Liver (tissue), 9 donors: Measurements from ENCODE around the gene MARCHF9. TPM values are rescaled to one million over a fixed set of nuclear protein-coding genes. Genes with fewer than 3 reads are reported as not detected.

ENCODE experiments used
- DNase-seq: peaks from one replicate; pipeline ENCODE4 v3.0.0-alpha.2; 2017; ENCODE audit warnings: low spot score
- H3K27ac ChIP-seq, 2 donors: one replicate each; pipeline ENCODE4 v1.7.0; 2013; ENCODE audit warnings: inconsistent platforms in 2 of 2, low read length in 2 of 2, control low read depth in 1 of 2, low read depth in 1 of 2, mild to moderate bottlenecking in 1 of 2
- H3K27me3 ChIP-seq, 4 donors: one replicate each; pipeline versions ENCODE4 v1.6.1 to v1.7.0; 2013; ENCODE audit warnings: low read length in 3 of 4, inconsistent platforms in 1 of 4, mild to moderate bottlenecking in 1 of 4, moderate library complexity in 1 of 4; ENCODE audit not compliant: control insufficient read depth in 4 of 4, insufficient read depth in 4 of 4
- H3K36me3 ChIP-seq, 4 donors: one replicate each; pipeline versions ENCODE4 v1.6.1 to v1.7.0; 2013; ENCODE audit warnings: low read length in 3 of 4, mild to moderate bottlenecking in 3 of 4, low read depth in 1 of 4, moderate library complexity in 1 of 4; ENCODE audit not compliant: control insufficient read depth in 4 of 4, insufficient read depth in 3 of 4
- H3K4me1 ChIP-seq, 4 donors: one replicate each; pipeline versions ENCODE4 v1.6.1 to v1.7.0; 2013; ENCODE audit warnings: low read length in 3 of 4, mild to moderate bottlenecking in 3 of 4, moderate library complexity in 1 of 4; ENCODE audit not compliant: control insufficient read depth in 4 of 4, insufficient read depth in 4 of 4
- H3K4me3 ChIP-seq, 3 donors: one replicate each; pipeline versions ENCODE4 v1.6.1 to v1.7.0; 2013; ENCODE audit warnings: low read length in 3 of 3, control low read depth in 1 of 3, low read depth in 1 of 3, mild to moderate bottlenecking in 1 of 3
- H3K9ac ChIP-seq, 2 donors: one replicate each; pipeline ENCODE4 v1.7.0; 2013; ENCODE audit warnings: low read length in 2 of 2, mild to moderate bottlenecking in 2 of 2, moderate library complexity in 2 of 2, control low read depth in 1 of 2, low read depth in 1 of 2
- H3K9me3 ChIP-seq, 4 donors: one replicate each; pipeline versions ENCODE4 v1.6.1 to v1.7.0; 2013; ENCODE audit warnings: low read length in 3 of 4; ENCODE audit not compliant: control insufficient read depth in 4 of 4
- FOXA1 ChIP-seq: IDR thresholded peaks from 2 replicates; pipeline ENCODE4 v1.6.1; 2016; ENCODE audit warnings: antibody characterized with exemption
- FOXA2 ChIP-seq: IDR thresholded peaks from 2 replicates; pipeline ENCODE4 v1.6.1; 2016; ENCODE audit warnings: antibody characterized with exemption
- GABPA ChIP-seq, 2 donors: IDR thresholded peaks in 1 of 2; conservative IDR thresholded peaks in 1 of 2; 2 replicates each; pipeline ENCODE4 v1.6.1; 2016; ENCODE audit warnings: antibody characterized with exemption in 2 of 2, mild to moderate bottlenecking in 1 of 2, moderate library complexity in 1 of 2
- HNF4G ChIP-seq: IDR thresholded peaks from 2 replicates; pipeline ENCODE4 v1.6.1; 2016; ENCODE audit warnings: antibody characterized with exemption
- NR2F2 ChIP-seq: IDR thresholded peaks from 2 replicates; pipeline ENCODE4 v1.6.1; 2016; ENCODE audit warnings: antibody characterized with exemption
- RAD21 ChIP-seq, 2 donors: IDR thresholded peaks; 2 replicates each; pipeline ENCODE4 v1.6.1; 2016; ENCODE audit warnings: antibody characterized with exemption in 2 of 2, mild to moderate bottlenecking in 2 of 2
- RXRA ChIP-seq, 2 donors: IDR thresholded peaks; 2 replicates each; pipeline ENCODE4 v1.6.1; 2017 to 2018; ENCODE audit warnings: antibody characterized with exemption in 2 of 2, mild to moderate bottlenecking in 1 of 2
- SP1 ChIP-seq: IDR thresholded peaks from 2 replicates; pipeline ENCODE4 v1.6.1; 2018; ENCODE audit warnings: antibody characterized with exemption, mild to moderate bottlenecking
- TAF1 ChIP-seq: conservative IDR thresholded peaks from 2 replicates; pipeline ENCODE4 v1.6.1; 2016; ENCODE audit warnings: antibody characterized with exemption, mild to moderate bottlenecking
- YY1 ChIP-seq: IDR thresholded peaks from 2 replicates; pipeline ENCODE4 v1.6.1; 2016; ENCODE audit warnings: antibody characterized with exemption, mild to moderate bottlenecking
- WGBS: extraction: QIAGEN DNeasy Blood & Tissue Kit; methylation state at CpG from one replicate; pipeline ENCODE4 v1.1.7; 2013; 5-methylcytosine and 5-hydroxymethylcytosine counted together
- polyA plus RNA-seq, 2 donors: library from polyadenylated mRNA; stranded (reverse) in 1 of 2; unstranded in 1 of 2; fragments of 200-250 nt in 1 of 2; fragments of >200 nt in 1 of 2; fragmentation: Nextera tagmentation in 1 of 2; extraction: Ambion mirVana in 1 of 2; gene quantifications; one replicate each; pipeline versions ENCODE4 v1.2.1 to v1.2.3, GENCODE V29; 2013 to 2015
- total RNA-seq, 2 donors: library from RNA; depleted of rRNA; stranded (reverse); fragments of >200 nt; gene quantifications; one replicate each; pipeline ENCODE4 v1.2.3, GENCODE V29; 2014
- TF ChIP-seq, protein P1 (sequence below): IDR thresholded peaks from 2 replicates; pipeline ENCODE4 v1.6.1; 2016; ENCODE audit warnings: antibody characterized with exemption
- TF ChIP-seq, protein P2 (sequence below): IDR thresholded peaks from 2 replicates; pipeline ENCODE4 v1.6.1; 2016; ENCODE audit warnings: antibody characterized with exemption
- donor health status: healthy.
- donor health status: healthy.
- donor health status: healthy.
- donor health status: healthy.
- donor health status: healthy.

Gene MARCHF9
- total and polyA plus RNA-seq, 4 donors: 1.1 to 3.0 (median 2.2) TPM

DNA sequence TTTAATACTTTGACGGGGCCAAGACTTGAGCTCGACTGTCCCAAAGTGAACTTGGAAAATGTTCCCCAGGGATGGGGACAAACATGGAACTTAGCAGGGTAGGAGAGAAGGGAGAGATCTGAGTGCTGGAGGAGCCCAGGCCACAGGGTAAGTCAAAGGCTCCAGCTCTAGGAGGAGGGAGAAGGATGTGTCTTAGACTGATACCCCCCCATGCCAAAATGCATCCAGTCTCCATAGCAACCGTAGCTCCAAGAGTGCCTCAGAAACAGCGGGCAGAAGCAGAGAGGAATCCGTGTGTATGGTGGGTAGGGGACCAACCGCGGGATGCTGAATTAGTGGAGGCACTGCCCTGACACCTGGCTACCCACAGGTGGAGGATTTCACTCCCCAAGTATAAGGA, 15.5 kb upstream of the MARCHF9 start:
- no peak for DNase-seq
- Histone ChIP-seq H3K9me3 (no peaks in the 10 kb centered on the region), H3K4me3 (no peak overlapping the region), H3K9ac (no peak overlapping the region), H3K36me3 (no peaks in the 10 kb centered on the region), H3K4me1 (peaks cover 3 to 26% (median 15%) of the 10 kb centered on the region in 4 donors), H3K27ac (no peak overlapping the region), H3K27me3 (peaks cover 0 to 10% (median 4%) of the 10 kb centered on the region in 4 donors)
- no peak for TF ChIP-seq FOXA2
- 33% methylated on average over 7 of the region's 7 CpGs for WGBS

DNA sequence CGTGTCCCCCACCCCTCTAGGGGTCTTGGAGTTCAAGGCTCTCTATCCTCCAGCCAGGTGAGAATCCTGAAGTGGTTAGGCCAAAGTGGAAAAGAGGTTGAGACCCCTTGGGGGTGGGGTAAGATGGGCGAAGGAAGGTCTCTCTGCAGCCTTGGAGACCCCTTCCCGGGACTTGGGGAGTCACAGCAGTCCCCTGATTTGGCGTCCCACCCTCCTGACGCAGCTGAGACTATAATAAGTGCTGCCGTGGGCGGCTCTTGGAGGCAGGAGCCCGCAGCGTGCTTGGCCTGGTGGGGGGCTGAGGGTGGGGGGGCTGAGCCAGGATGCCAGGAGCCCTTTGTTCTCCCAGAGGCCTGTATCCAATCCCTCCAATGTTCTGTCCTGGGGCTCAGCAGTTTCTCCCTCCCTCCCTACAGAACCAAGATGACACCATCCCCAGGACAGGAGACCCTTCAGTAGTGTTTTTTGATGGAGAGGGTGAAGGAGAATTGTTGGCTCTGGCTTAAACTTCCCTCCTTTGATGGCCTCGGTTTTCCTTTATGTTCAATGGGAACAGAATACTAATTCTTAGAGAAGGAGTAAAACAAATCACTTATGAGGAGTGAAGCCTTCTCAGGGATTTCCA, 14.9 kb upstream of the MARCHF9 start:
- peaks cover 0 to 10% (median 4%) of the 10 kb centered on the region in 4 donors for H3K27me3 ChIP-seq
- no peak for TF ChIP-seq NR2F2
- no peaks in the 10 kb centered on the region for H3K9me3 ChIP-seq
- no peak overlapping the region for H3K9ac ChIP-seq
- DNase-seq: no peak
- H3K4me1 ChIP-seq: peaks cover 2 to 26% (median 15%) of the 10 kb centered on the region in 4 donors
- no peak overlapping the region for H3K4me3 ChIP-seq
- 52% methylated on average over 10 of the region's 10 CpGs for WGBS
- no peaks in the 10 kb centered on the region for H3K36me3 ChIP-seq
- no peak overlapping the region for H3K27ac ChIP-seq

DNA sequence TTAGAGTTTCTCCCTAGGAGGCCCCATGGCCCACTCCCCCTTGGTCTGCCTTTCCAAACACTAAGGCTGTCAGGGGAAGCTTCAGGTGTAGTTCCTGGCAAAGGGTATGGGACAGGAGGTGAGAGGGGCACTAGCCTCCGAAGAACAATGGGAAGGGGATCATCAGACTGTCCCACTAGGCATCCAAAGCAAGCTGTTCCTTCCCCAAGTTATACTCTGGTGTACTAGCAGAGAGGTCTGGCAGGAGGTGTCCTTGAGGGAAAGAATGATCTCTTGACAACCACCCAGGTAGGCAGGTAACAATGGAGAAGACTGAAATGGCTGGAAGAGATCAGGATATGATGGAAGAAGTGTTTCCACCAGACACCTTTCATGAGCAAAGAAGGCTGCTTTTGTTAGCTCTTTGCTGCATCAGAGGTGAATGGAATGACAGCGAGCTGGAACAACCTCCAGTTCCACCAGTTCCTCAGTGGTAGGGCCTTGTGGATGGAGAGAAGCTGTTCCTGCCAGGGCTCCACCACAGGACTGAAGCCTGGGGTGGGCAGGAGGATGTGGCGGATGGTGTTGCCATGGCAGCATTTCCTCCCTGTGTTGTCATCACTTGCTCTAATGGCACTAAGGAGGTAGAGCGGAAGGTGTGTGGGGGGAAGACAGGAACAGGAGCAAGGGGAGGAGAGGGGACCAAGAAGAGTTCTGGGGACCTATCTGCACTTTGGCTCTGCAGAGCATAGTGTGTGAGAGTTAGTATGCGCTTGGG, 14.1 kb upstream of the MARCHF9 start:
- H3K9me3 ChIP-seq: no peaks in the 10 kb centered on the region
- peaks cover 3 to 32% (median 20%) of the 10 kb centered on the region in 4 donors for H3K4me1 ChIP-seq
- TF ChIP-seq HNF4G: no peak
- TF ChIP-seq YY1: no peak
- no peak for TF ChIP-seq NR2F2
- TF ChIP-seq RAD21 (IDR thresholded peaks at IDR 0.05): no peak
- TF ChIP-seq FOXA1: no peak
- no peak for TF ChIP-seq TAF1
- no peak for TF ChIP-seq SP1
- TF ChIP-seq, protein P1, sequence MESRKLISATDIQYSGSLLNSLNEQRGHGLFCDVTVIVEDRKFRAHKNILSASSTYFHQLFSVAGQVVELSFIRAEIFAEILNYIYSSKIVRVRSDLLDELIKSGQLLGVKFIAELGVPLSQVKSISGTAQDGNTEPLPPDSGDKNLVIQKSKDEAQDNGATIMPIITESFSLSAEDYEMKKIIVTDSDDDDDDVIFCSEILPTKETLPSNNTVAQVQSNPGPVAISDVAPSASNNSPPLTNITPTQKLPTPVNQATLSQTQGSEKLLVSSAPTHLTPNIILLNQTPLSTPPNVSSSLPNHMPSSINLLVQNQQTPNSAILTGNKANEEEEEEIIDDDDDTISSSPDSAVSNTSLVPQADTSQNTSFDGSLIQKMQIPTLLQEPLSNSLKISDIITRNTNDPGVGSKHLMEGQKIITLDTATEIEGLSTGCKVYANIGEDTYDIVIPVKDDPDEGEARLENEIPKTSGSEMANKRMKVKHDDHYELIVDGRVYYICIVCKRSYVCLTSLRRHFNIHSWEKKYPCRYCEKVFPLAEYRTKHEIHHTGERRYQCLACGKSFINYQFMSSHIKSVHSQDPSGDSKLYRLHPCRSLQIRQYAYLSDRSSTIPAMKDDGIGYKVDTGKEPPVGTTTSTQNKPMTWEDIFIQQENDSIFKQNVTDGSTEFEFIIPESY: no peak
- TF ChIP-seq, protein P2, sequence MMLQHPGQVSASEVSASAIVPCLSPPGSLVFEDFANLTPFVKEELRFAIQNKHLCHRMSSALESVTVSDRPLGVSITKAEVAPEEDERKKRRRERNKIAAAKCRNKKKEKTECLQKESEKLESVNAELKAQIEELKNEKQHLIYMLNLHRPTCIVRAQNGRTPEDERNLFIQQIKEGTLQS: no peak
- no peak for TF ChIP-seq FOXA2
- DNase-seq: no peak
- 72% methylated on average over 5 of the region's 5 CpGs for WGBS
- H3K27me3 ChIP-seq: peaks cover 0 to 10% (median 4%) of the 10 kb centered on the region in 4 donors
- H3K27ac ChIP-seq: no peak overlapping the region
- no peaks in the 10 kb centered on the region for H3K36me3 ChIP-seq
- no peak overlapping the region for H3K9ac ChIP-seq
- H3K4me3 ChIP-seq: no peak overlapping the region

DNA sequence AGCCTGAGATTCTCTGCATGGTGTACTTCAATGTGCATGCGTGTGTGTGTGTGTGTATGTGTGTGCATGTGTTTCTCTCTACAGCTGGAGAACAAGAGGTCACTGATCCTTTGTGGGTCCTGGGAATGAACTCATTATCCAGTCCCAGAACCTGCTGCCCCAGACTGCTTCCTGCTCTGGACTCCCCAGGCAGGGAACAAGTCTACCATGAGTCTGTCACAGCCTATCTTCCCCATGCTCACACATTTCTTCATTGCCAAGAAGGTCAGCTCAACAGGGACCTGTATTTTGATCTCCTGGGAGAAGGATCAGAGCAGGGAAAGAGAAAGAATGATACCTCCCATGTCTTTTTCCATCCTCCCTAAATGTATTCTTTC, 13.5 kb upstream of the MARCHF9 start:
- 71% methylated on average over 1 of the region's 1 CpG for WGBS
- Histone ChIP-seq H3K9me3 (no peaks in the 10 kb centered on the region), H3K27me3 (peaks cover 0 to 9% (median 4%) of the 10 kb centered on the region in 4 donors), H3K4me3 (no peak overlapping the region), H3K4me1 (peaks cover 3 to 30% (median 20%) of the 10 kb centered on the region in 4 donors), H3K27ac (peak overlapping the region in 1 of 2 donors; percentile 7), H3K36me3 (peaks cover 0 to under 1% (median 0%) of the 10 kb centered on the region in 4 donors), H3K9ac (no peak overlapping the region)
- TF ChIP-seq GABPA (IDR thresholded peaks at IDR 0.05 in 1 of 2, conservative IDR thresholded peaks at IDR 0.05 in 1 of 2) (no peak), NR2F2 (peak; percentile 54), RXRA (IDR thresholded peaks at IDR 0.05) (peak; percentile 20 to 48)
- no peak for DNase-seq
